Activated naive CD8-positive, alpha-beta T cell (primary cell): ENCODE measurements around the gene TSPAN16.
A peak's percentile ranks its signal among the peaks of the same experiment; 100 is the strongest.

Experiments
- H3K27ac Mint-ChIP-seq: one replicate; pipeline ENCODE4 v1.8.0; 2021; ENCODE audit warnings: mixed read lengths
- H3K27me3 Mint-ChIP-seq: one replicate; pipeline ENCODE4 v1.8.0; 2021; ENCODE audit warnings: mixed read lengths
- H3K36me3 Mint-ChIP-seq: one replicate; pipeline ENCODE4 v1.8.0; 2021; ENCODE audit warnings: mixed read lengths
- H3K4me1 Mint-ChIP-seq: one replicate; pipeline ENCODE4 v1.8.0; 2021; ENCODE audit warnings: low read depth, mixed read lengths
- H3K4me3 Mint-ChIP-seq: one replicate; pipeline ENCODE4 v1.8.0; 2021; ENCODE audit warnings: mild to moderate bottlenecking, mixed read lengths
- H3K9me3 Mint-ChIP-seq: one replicate; pipeline ENCODE4 v1.8.0; 2021; ENCODE audit warnings: low read depth, mixed read lengths

Gene TSPAN16, protein sequence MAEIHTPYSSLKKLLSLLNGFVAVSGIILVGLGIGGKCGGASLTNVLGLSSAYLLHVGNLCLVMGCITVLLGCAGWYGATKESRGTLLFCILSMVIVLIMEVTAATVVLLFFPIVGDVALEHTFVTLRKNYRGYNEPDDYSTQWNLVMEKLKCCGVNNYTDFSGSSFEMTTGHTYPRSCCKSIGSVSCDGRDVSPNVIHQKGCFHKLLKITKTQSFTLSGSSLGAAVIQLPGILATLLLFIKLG

GRCh38 chr19:11295665-11296245 is at the start of gene TSPAN16:
Gene TSPAN16 (plus strand): TSS chr19:11296160. CDS start chr19:11296298, 138 bp downstream.
- peaks cover 9% of the 10 kb centered on the region for H3K27me3 Mint-ChIP-seq
- H3K4me1 Mint-ChIP-seq, result peaks cover 2% of the 10 kb centered on the region
- H3K4me3 Mint-ChIP-seq, result no peak within 1 kb of the TSS
- no peak within 1 kb of the TSS for H3K27ac Mint-ChIP-seq
- H3K36me3 Mint-ChIP-seq, result no peaks in the 10 kb centered on the region
- no peaks in the 10 kb centered on the region for H3K9me3 Mint-ChIP-seq

GRCh38 chr19:11246941-11247340 is 49.0 kb upstream of the TSPAN16 start:
- H3K4me1 Mint-ChIP-seq, result peaks cover 4% of the 10 kb centered on the region

GRCh38 chr19:11247391-11247790 is 48.6 kb upstream of the TSPAN16 start:
- Mint-ChIP-seq H3K4me3 (no peak overlapping the region), H3K36me3 (no peaks in the 10 kb centered on the region), H3K27ac (no peak overlapping the region), H3K27me3 (peaks cover 14% of the 10 kb centered on the region), H3K9me3 (no peaks in the 10 kb centered on the region), H3K4me1 (peaks cover 4% of the 10 kb centered on the region)

More at GRCh38 chr19:11246941-11247340, 49.0 kb upstream of the TSPAN16 start:
- Mint-ChIP-seq H3K27ac (peak overlapping the region; percentile 8), H3K36me3 (no peaks in the 10 kb centered on the region), H3K4me3 (no peak overlapping the region), H3K27me3 (peaks cover 15% of the 10 kb centered on the region), H3K9me3 (no peaks in the 10 kb centered on the region)

- no peak overlapping the region for H3K4me3 Mint-ChIP-seq
These were observed 48.0 kb upstream of the TSPAN16 start for GRCh38 chr19:11247934-11248333.

GRCh38 chr19:11248852-11249251 is 47.1 kb upstream of the TSPAN16 start:
- H3K4me1 Mint-ChIP-seq, result peaks cover under 1% of the 10 kb centered on the region
- no peaks in the 10 kb centered on the region for H3K9me3 Mint-ChIP-seq
- no peaks in the 10 kb centered on the region for H3K36me3 Mint-ChIP-seq
- no peak overlapping the region for H3K4me3 Mint-ChIP-seq
- H3K27me3 Mint-ChIP-seq, result peaks cover 10% of the 10 kb centered on the region
- no peak overlapping the region for H3K27ac Mint-ChIP-seq

More at GRCh38 chr19:11247934-11248333, 48.0 kb upstream of the TSPAN16 start:
- Mint-ChIP-seq H3K4me1 (peaks cover 4% of the 10 kb centered on the region), H3K27me3 (peaks cover 10% of the 10 kb centered on the region), H3K36me3 (no peaks in the 10 kb centered on the region), H3K9me3 (no peaks in the 10 kb centered on the region), H3K27ac (no peak overlapping the region)

GRCh38 chr19:11251217-11251616 is 44.7 kb upstream of the TSPAN16 start:
- H3K9me3 Mint-ChIP-seq, result no peaks in the 10 kb centered on the region
- H3K27ac Mint-ChIP-seq, result no peak overlapping the region
- H3K4me1 Mint-ChIP-seq, result no peaks in the 10 kb centered on the region
- peaks cover 7% of the 10 kb centered on the region for H3K27me3 Mint-ChIP-seq
- no peaks in the 10 kb centered on the region for H3K36me3 Mint-ChIP-seq
- H3K4me3 Mint-ChIP-seq, result no peak overlapping the region

DNA sequence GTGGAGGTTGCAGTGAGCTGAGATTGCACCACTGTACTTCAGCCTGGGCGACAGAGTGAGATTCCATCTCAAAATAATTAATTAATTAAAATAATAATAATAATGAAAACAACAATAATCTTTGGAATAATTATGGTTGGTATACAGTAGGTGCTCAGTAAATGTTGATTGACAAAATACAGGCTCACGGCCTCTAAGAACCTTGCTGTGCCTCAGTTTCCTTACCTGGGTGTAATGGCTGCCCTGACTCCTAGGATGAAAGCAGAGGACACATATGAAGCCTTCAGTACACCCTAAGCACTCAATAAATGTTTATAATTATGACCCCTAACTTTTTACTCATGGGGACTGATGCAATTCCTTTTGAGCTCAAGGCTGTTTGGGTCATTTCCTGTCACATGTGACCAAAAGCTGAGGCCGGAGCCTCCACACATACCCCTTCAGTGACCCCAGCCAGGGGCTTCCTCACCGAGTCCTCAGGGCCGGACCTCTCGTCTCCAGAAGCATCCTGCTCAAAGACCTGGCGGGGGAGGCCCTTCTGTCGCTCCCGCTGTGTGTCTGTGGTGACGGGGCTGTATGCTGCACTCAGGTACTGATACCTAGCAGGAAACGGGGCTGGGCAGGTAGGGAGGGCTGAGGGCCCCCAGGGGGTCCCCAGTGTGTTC is 44.2 kb upstream of the TSPAN16 start:
- no peaks in the 10 kb centered on the region for H3K9me3 Mint-ChIP-seq
- H3K27me3 Mint-ChIP-seq, result peaks cover 3% of the 10 kb centered on the region
- H3K36me3 Mint-ChIP-seq, result no peaks in the 10 kb centered on the region
- no peaks in the 10 kb centered on the region for H3K4me1 Mint-ChIP-seq
- H3K4me3 Mint-ChIP-seq, result no peak overlapping the region
- H3K27ac Mint-ChIP-seq, result no peak overlapping the region

DNA sequence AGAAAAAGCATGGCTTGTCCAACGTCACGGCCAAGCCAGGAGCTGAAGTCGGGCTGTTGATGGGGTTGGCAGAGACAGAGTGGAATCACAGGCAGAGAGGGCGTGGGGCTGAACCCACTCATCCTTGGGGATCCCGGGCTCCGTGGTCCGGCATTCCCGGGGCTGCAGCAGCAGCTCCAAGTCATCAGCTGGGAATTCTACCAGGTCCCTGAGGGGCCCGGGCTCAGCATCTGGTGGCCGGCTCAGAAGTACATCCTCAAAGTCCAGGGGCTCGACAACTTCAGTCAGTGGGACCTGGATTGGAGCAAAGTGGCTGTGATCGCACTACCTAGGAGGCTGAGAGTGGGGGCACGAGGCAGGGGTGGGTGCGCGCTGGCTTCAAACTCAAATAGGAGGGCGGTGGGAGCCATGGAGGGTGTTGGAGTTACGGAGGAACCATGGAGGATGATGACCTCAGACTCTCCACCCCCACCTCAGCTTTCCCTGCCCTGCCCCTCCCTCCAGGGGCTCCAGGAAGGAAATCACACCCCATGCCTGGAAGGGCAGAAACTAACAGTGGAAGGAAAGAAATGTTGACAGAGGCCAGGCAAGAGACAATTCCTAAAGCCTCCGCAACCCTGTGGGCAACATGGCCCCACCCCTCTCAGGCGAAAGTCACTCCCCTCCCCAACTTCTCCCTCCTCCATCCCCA is 43.1 kb upstream of the TSPAN16 start:
- Mint-ChIP-seq H3K9me3 (no peaks in the 10 kb centered on the region), H3K27ac (no peak overlapping the region), H3K4me3 (no peak overlapping the region), H3K36me3 (no peaks in the 10 kb centered on the region), H3K27me3 (peaks cover under 1% of the 10 kb centered on the region), H3K4me1 (no peaks in the 10 kb centered on the region)

DNA sequence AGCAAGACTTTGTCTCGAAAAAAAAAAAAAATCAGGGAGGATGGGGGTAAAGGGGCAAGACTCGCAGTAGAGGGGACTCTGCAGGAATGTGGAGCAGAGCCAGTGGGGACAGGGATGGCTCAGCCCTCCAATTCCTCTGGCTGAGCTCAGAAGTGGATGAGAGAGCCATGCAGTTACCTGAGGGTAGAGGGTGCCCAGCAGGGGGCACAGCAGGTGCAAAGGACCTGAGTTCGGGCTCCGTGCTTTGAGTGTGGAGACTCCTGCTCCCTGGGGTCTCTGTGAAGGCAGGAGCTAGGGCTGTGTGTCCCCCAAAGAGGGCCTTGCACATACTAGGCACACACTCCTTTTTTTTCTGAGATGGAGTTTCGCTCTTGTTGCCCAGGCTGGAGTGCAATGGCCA is 41.3 kb upstream of the TSPAN16 start:
- no peak overlapping the region for H3K4me3 Mint-ChIP-seq
- H3K4me1 Mint-ChIP-seq, result no peaks in the 10 kb centered on the region
- H3K9me3 Mint-ChIP-seq, result no peaks in the 10 kb centered on the region
- H3K27ac Mint-ChIP-seq, result no peak overlapping the region
- H3K27me3 Mint-ChIP-seq, result peaks cover 3% of the 10 kb centered on the region
- H3K36me3 Mint-ChIP-seq, result no peaks in the 10 kb centered on the region

GRCh38 chr19:11256189-11256588 is 39.8 kb upstream of the TSPAN16 start:
- no peak overlapping the region for H3K27ac Mint-ChIP-seq
- H3K4me1 Mint-ChIP-seq, result peaks cover 2% of the 10 kb centered on the region
- peaks cover 8% of the 10 kb centered on the region for H3K27me3 Mint-ChIP-seq
- H3K36me3 Mint-ChIP-seq, result no peaks in the 10 kb centered on the region
- H3K4me3 Mint-ChIP-seq, result no peak overlapping the region
- H3K9me3 Mint-ChIP-seq, result no peaks in the 10 kb centered on the region

- no peak overlapping the region for H3K4me3 Mint-ChIP-seq
- no peak overlapping the region for H3K27ac Mint-ChIP-seq
- H3K9me3 Mint-ChIP-seq, result no peaks in the 10 kb centered on the region
- no peaks in the 10 kb centered on the region for H3K36me3 Mint-ChIP-seq
- peaks cover 8% of the 10 kb centered on the region for H3K27me3 Mint-ChIP-seq
- H3K4me1 Mint-ChIP-seq, result peaks cover 2% of the 10 kb centered on the region
These were observed 38.0 kb upstream of the TSPAN16 start for GRCh38 chr19:11257846-11258380.

DNA sequence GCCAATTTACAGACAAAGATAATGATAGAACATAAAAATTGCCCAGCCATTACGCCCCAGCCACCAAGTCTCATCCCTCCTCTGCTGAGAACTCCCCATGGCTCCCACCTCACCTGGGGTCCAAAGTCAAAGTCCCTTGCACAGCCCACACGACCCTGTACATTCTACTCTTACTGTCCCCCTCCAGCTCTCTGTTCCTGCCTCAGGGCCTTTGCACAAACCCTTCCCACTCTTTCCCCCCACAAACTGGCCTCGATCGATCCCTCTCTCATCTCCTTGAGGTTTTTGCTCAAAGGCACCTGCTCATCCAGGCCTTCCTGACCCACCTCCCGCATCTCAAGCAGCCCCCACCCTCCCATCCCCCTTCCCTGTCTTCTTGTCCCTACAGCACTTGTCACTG is 35.0 kb upstream of the TSPAN16 start:
- Mint-ChIP-seq H3K9me3 (no peaks in the 10 kb centered on the region), H3K36me3 (no peaks in the 10 kb centered on the region), H3K4me1 (peaks cover 5% of the 10 kb centered on the region), H3K27ac (no peak overlapping the region), H3K27me3 (peaks cover 16% of the 10 kb centered on the region), H3K4me3 (peak overlapping the region; percentile 78)

DNA sequence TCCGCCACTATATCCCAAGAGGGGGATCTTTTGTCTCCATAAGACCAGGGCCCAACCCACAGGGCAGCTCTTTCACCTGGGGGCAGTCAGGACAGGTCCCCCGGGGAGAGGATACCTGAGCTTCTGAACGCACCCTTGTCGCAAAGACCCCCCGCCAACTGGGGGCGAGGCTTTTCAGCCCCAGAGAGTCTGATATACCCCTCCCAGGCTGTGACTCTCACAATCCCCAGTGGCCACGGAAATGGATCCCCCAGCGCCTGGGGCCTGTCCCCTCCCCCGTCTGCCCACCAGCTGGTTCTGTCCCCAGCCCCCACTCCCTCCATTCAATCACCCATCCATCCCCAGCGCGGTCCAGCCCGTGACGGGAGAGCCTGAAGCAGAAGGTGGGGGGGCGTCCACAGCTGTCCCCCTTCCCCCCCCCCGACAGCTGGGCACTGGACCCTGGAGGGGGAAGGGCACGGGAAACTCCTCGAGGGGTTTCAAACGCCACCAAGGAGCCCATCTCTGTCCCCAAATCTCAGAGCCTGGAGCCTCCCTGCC is 34.5 kb upstream of the TSPAN16 start:
- H3K4me3 Mint-ChIP-seq, result peak overlapping the region; percentile 78
- H3K4me1 Mint-ChIP-seq, result peaks cover 5% of the 10 kb centered on the region
- H3K9me3 Mint-ChIP-seq, result no peaks in the 10 kb centered on the region
- H3K36me3 Mint-ChIP-seq, result no peaks in the 10 kb centered on the region
- H3K27ac Mint-ChIP-seq, result no peak overlapping the region
- peaks cover 18% of the 10 kb centered on the region for H3K27me3 Mint-ChIP-seq

DNA sequence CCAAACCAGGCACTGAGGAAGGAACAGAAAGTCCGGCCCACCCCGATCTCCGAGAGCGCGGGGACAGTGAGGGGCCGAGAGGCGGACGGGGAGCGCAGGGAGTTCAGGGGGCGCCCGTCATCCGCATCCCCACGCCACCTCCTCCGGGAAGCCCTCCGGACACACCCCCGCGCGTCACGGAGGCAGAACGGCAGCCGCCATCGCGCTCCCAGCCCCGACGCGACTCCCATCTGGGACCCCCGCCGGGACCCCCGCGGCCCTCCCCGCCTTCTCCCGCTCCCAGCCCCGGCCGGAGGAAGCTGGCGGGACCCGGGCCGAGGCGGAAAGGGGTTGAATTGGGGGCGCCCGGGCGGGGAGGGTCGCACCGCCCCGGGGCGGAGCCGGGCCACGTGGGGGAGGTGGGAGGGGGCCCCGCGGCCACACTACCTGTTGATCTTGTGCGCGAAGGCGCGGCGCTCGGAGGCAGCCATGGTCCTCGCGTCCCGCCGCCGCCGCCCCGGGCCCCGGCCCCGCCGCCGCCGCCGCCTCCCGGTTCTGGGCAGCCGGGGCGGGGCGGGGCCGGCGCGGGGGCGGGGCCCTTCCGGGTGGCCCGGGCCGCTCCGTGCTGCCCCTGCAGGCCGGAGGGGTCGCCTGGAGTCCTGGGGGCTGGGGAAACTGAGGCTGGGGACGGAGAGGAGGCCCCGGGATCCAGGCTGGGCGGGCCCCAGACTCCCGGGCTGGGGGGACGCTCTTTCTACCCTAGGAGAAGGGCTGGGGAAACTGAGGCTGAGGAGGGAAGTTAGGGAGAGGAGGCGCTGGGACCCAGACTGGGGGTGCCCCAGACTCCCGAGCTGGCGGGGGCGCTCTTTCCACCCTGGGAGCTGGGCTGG is 33.8 kb upstream of the TSPAN16 start, which contains the start of gene DOCK6:
Gene DOCK6 (minus strand): TSS at position 554 of the 869 bp plus-strand sequence. CDS start 84 bp downstream, at position 470.
- Mint-ChIP-seq H3K4me3 (peak within 1 kb of the TSS; percentile 75), H3K27ac (no peak within 1 kb of the TSS), H3K36me3 (no peaks in the 10 kb centered on the region), H3K9me3 (no peaks in the 10 kb centered on the region), H3K4me1 (peaks cover 5% of the 10 kb centered on the region), H3K27me3 (peaks cover 20% of the 10 kb centered on the region)
